Activated naive CD8-positive, alpha-beta T cell treated with anti-CD3 and anti-CD28 coated beads, Interleukin-2, amount 50 U/mL, for 16 hours (primary cell): ENCODE measurements around the gene CAPG.
A peak's percentile ranks its signal among the peaks of the same experiment; 100 is the strongest.

Experiments used
- DNase-seq: peaks from one replicate; pipeline ENCODE4 v3.0.0-alpha.2; 2020; ENCODE audit warnings: low read depth, low spot score

Gene CAPG

DNA sequence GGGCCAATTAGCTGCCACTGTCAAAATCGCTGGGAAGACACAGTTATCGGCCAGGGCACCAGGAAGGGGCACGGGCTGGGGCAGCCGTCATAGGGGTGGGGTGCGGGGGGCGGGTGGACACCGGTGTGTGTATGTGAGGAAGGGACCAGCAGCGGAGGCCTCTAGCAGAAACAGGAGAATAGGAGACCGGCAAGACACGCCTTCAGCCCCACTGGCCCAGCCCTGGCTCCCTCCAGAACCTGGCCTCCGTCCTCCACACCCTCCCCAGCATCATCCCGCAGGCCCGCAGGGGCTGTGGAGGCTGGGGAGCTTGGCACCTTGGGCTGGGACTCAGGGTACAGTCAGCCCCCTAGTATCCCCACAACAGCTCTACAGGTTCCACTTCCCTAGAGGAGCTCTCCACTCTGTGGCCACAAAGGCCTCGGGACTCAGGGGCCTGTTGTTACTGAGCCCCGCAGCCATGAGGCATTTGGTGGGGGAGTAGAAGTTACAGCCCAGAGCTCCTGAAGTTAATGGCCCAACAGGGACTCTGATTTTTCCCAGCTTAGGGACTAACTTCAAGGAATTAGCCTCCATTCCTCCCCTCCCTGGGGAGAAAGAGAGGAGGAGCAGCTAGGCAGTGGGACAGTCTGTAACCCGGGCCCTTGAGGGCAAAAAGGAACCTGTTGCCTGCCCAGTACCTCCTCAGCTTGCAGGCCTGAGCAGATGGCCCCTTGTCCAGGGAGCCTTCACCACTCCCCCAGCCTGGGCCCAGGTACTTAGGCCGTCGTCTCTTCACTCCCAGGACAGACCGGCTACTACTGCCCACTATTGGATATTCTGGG, 28.2 kb upstream of the CAPG start:
- no peak for DNase-seq

- peak; percentile 32 for DNase-seq
Measured at GRCh38 chr2:85437488-85438200, 27.5 kb upstream of the CAPG start.

DNA sequence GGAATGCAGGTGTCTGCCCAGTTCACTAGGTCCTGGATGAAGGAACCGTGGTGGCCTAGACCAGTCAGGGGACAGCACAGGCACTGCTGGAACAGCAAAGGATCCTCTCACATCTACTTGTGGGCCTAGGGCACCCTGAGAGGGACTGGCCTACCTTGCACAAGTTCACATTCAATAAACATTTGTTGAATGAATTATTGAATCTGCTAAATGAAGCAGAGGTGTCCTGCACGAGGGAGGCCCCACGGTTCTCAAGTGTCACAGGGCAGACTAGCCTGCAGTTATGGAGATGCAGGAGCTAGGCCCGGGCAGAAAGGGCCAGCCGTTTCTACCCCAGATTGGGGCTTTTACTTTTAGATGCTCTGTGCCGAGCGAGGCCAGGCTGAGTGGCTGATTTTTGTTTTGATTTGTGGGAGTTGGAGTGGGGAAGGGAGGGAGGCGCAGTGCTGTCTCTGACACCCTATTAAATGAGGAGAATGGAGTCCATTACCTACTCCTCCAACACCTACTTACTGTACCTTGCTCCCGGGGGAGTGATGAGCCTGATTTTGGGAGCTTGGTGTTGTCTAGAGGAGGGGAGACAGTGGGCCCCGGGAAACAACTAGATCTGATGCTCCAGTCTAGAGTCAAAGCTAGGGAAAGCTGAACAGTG, 26.8 kb upstream of the CAPG start:
- DNase-seq, result no peak

GRCh38 chr2:85435981-85436835, 26.0 kb upstream of the CAPG start:
- DNase-seq, result no peak

- DNase-seq, result no peak
Measured at GRCh38 chr2:85435220-85435958, 25.2 kb upstream of the CAPG start.

DNA sequence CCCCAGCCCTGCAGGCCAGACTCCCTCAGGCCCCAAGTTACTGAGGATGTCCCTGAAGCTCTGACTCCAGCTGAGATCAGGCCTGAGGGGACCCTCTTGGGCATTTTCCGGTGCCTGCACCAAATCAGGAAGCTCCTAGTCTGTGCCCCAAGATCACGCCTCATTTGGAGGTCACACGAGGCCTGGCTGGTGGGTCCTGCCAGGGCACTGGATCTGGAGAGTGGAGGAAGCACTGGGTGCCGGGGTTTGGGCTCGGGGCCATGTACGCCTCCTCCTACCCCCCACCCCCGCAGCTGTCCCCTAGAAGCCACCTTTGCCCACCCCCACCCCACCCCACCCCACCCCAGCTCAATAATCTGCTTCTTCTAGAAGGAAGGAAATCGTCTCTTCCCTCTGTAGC, 24.5 kb upstream of the CAPG start:
- no peak for DNase-seq

- DNase-seq, result no peak
Measured at GRCh38 chr2:85433511-85434089, 23.4 kb upstream of the CAPG start.

GRCh38 chr2:85431570-85432205, 21.5 kb upstream of the CAPG start:
- DNase-seq, result no peak

DNA sequence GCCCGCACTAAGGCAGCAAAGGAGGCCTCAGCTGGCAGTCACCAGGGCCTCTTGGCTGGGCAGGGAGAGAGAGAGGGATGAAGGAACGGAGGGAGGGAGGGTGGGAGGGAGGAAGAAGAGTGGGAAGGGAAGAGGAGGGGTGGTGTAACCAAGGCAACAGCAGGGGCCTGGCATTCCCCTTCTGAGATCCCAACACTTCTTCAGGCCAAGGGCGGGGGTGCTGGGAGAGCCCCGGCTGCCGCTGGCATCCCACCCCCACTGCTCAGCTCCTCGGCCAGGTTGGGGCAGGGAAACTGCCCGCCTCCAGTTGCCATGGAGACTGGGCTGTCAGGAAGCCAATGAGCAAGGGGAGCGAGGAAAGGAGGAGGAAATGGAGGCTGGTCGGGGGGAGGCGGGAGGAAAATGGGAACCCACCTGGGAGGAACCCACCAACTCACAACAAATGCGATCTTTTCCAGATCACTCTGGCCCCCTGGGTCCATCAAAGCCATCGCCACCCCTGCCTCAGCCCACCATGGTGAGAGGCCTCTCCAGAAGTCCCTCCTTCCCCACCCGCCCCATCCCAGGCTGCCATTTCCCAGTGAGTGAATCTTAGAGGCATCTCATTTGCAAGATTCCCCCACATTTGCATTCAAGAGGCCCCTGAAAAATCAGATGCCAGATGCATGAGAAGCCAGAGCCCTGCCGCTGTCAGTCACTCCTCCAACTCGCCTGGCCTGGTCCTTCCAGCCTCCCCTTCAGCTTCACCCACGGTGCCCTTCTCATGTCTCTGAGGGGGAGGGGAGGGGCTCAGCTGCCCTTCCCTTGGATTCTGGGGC, 20.8 kb upstream of the CAPG start:
- no peak for DNase-seq

GRCh38 chr2:85429924-85430289, 19.7 kb upstream of the CAPG start:
- no peak for DNase-seq

DNA sequence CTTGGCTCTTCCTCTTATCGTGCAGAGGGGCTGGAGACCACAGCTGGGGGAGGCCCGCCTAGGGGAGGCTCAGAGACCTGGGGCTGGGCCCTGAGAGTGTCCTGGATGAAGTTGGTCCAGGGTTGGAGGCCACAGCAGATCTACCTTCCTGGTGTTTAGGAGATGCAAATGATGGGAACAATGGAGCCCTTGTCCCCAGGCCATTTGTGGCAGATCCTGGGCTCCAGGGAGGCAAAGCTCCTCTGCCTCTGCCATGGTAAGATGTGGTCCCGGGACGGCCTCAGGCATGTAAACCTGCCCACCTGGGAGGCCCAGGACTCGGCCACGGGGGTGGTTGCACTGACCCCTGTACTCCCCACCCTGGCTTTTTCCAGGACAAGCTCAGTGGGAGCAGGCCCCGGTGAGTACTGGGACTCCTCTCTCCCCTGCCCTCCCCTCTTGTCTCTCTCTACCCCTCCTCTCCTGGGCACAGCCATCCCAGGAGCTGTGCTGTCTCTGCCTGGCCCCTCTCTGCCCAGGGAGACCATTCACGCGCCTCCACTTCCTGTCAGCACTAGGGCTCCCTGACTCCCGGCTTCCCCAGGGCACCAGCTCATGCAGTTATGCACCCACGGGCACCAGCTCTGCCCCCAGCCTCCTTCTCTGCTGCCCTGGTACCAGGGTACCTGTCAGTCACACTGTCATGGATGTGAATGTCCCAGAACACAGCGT, 19.2 kb upstream of the CAPG start:
- DNase-seq, result no peak

GRCh38 chr2:85428343-85428881, 18.2 kb upstream of the CAPG start:
- DNase-seq, result no peak

DNA sequence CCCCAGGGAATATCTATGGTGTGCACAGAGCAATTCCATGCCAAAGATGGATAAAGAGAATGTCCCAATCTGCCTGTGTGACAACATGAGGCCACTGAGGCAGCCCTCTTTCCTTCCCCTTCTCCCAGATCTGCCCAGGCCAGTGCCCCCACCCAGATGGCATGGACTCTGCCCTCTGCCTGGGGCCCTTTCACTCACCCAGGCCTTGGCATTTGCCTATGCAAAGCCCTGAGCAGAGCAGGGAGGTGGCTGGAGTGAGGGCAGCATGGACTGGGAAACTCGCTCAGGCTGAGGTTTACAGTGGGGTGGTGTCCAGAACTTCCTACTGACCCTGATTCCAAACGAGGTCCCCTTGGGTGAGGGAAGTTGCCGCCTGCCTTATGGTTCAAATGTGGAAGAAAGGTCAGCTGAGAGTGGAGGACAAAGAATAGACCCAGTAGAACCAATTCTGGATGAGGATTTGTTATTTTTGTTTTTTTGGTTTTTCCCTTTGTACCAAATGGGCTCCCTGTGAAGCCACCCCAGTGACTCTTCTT, 17.2 kb upstream of the CAPG start:
- no peak for DNase-seq

- DNase-seq, result no peak
Measured at GRCh38 chr2:85425588-85425987, 15.4 kb upstream of the CAPG start.

- no peak for DNase-seq
Measured at GRCh38 chr2:85423525-85423924, 13.4 kb upstream of the CAPG start.

GRCh38 chr2:85422072-85422457, 11.9 kb upstream of the CAPG start:
- no peak for DNase-seq

GRCh38 chr2:85421260-85422071, 11.3 kb upstream of the CAPG start:
- no peak for DNase-seq
